GM12878 (cell line): ENCODE data around the gene SUGCT. TPM values are rescaled to one million over a fixed set of nuclear protein-coding genes. Genes with fewer than 3 reads are reported as not detected.

ENCODE experiments used
- ATAC-seq: fragments of 200-7000 bp; cut with Tn5 transposase; 3 replicates; pipeline ENCODE4 v1.9.1; 2020; ENCODE audit warnings: mild to moderate bottlenecking, moderate library complexity
- BruUV-seq: library from RNA; stranded (reverse); fragments of 400-500 nt; replicated peaks from 2 replicates; lab custom pipeline; 2021; lab: Mats Ljungman, UMichigan
- CTCF ChIA-PET: fragments of 300-600 bp; sonication (Branson Sonifier 250); formaldehyde crosslinking; extraction: SDS; loops from one replicate; lab custom pipeline; 2021; ENCODE audit warnings: inconsistent platforms; lab: Yijun Ruan, JAX
- POLR2A ChIA-PET: fragments of 350-600 bp; formaldehyde crosslinking; extraction: SDS; loops from one replicate; lab custom pipeline; 2021; ENCODE audit warnings: inconsistent platforms; lab: Charles Lee
- RAD21 ChIA-PET: fragments of 300-600 bp; sonication (Branson Sonifier 250); formaldehyde crosslinking; loops from one replicate; lab custom pipeline; 2023; ENCODE audit warnings: antibody characterized with exemption; ENCODE audit not compliant: unreplicated experiment; lab: Charles Lee
- SMC1A ChIA-PET: fragments of 300-600 bp; sonication (Branson Sonifier 250); formaldehyde crosslinking; loops from one replicate; lab custom pipeline; 2023; ENCODE audit not compliant: unreplicated experiment, uncharacterized antibody; lab: Charles Lee
- DNase-seq: peaks from one replicate; pipeline ENCODE4 v3.0.0-alpha.2; 2011; ENCODE audit warnings: low read depth, low spot score
- FAIRE-seq: peaks from 3 replicates; lab custom pipeline; 2011; peaks lifted over from hg19 to GRCh38; lab: Jason Lieb, UNC
- H2AFZ ChIP-seq: 2 replicates; pipeline ENCODE4 v1.6.0; 2011; ENCODE audit warnings: low read depth, low read length, control low read depth; ENCODE audit not compliant: control insufficient read depth
- H3K27ac ChIP-seq: 2 replicates; pipeline ENCODE4 v1.5.1; 2011; ENCODE audit warnings: control low read depth; ENCODE audit not compliant: control insufficient read depth, insufficient read depth
- H3K27me3 ChIP-seq, 2 experiments: replicated peaks in 1 of 2; 2 replicates each; pipeline versions ENCODE4 v1.6.0 to v1.6.1; 2011; ENCODE audit warnings: low read length in 1 of 2; ENCODE audit not compliant: control insufficient read depth in 2 of 2, insufficient read depth in 2 of 2
- H3K36me3 ChIP-seq, 2 experiments: 2 replicates each; pipeline ENCODE4 v1.5.1; 2011; ENCODE audit warnings: low read length in 1 of 2; ENCODE audit not compliant: control insufficient read depth in 2 of 2, insufficient read depth in 2 of 2
- H3K4me1 ChIP-seq: 2 replicates; pipeline ENCODE4 v1.6.1; 2011; ENCODE audit warnings: mild to moderate bottlenecking, low read length, moderate library complexity, mixed read lengths; ENCODE audit not compliant: control insufficient read depth, insufficient read depth
- H3K4me2 ChIP-seq: 2 replicates; pipeline ENCODE4 v1.6.0; 2011; ENCODE audit warnings: control low read depth; ENCODE audit not compliant: control insufficient read depth, insufficient read depth
- H3K4me3 ChIP-seq: fragments of 200-600 bp; sonication (generic); 2 replicates; pipeline ENCODE4 v1.5.1; 2016
- H3K79me2 ChIP-seq: 2 replicates; pipeline ENCODE4 v1.6.0; 2011; ENCODE audit warnings: low read length; ENCODE audit not compliant: control insufficient read depth, insufficient read depth
- H3K9ac ChIP-seq: 2 replicates; pipeline ENCODE4 v1.8.0; 2011; ENCODE audit warnings: low read length, control low read depth, mixed read lengths; ENCODE audit not compliant: control insufficient read depth, insufficient read depth
- H3K9me3 ChIP-seq: replicated peaks from 3 replicates; pipeline ENCODE4 v1.5.1; 2011; ENCODE audit warnings: mild to moderate bottlenecking, low read length; ENCODE audit not compliant: control insufficient read depth, insufficient read depth
- H4K20me1 ChIP-seq: 2 replicates; pipeline ENCODE4 v1.6.0; 2011; ENCODE audit not compliant: control insufficient read depth, insufficient read depth
- ATF7 ChIP-seq: fragments of 450-650 bp; IDR thresholded peaks from 2 replicates; pipeline ENCODE4 v1.6.1; 2016; ENCODE audit warnings: low read depth, mild to moderate bottlenecking
- BMI1 ChIP-seq: fragments of 450-650 bp; IDR thresholded peaks from 2 replicates; pipeline ENCODE4 v1.6.1; 2016; ENCODE audit warnings: mild to moderate bottlenecking, moderate library complexity, borderline replicate concordance
- CEBPZ ChIP-seq: fragments of 150-350 bp; IDR thresholded peaks from 2 replicates; pipeline ENCODE4 v1.6.1; 2016; ENCODE audit warnings: low read depth, low read length
- FOS ChIP-seq: IDR thresholded peaks from 3 replicates; pipeline ENCODE4 v1.6.1; 2011; ENCODE audit warnings: borderline replicate concordance; ENCODE audit not compliant: insufficient read length; ENCODE audit errors: extremely low read depth
- HDGF ChIP-seq: fragments of 450-650 bp; IDR thresholded peaks from 2 replicates; pipeline ENCODE4 v1.6.1; 2016; ENCODE audit warnings: antibody characterized with exemption
- IKZF2 ChIP-seq, 2 experiments: fragments of 450-650 bp; IDR thresholded peaks; 2 replicates each; pipeline ENCODE4 v1.6.1; 2017; ENCODE audit warnings: mild to moderate bottlenecking in 2 of 2, moderate library complexity in 2 of 2
- IRF3 ChIP-seq: fragments of 450-650 bp; IDR thresholded peaks from 2 replicates; pipeline ENCODE4 v1.6.1; 2014; ENCODE audit warnings: mild to moderate bottlenecking
- IRF4 ChIP-seq: IDR thresholded peaks from 2 replicates; pipeline ENCODE4 v1.6.1; 2011; ENCODE audit warnings: low read depth, low read length
- NFIC ChIP-seq: IDR thresholded peaks from 2 replicates; pipeline ENCODE4 v1.6.1; 2012; ENCODE audit warnings: low read depth, mild to moderate bottlenecking, inconsistent platforms, low read length, moderate library complexity
- NR2C2 ChIP-seq: IDR thresholded peaks from 2 replicates; pipeline ENCODE4 v1.6.1; 2011; ENCODE audit warnings: borderline replicate concordance, low read depth; ENCODE audit not compliant: control insufficient read depth, insufficient read length
- RAD21 ChIP-seq: IDR thresholded peaks from 2 replicates; pipeline ENCODE4 v1.6.1; 2011; ENCODE audit warnings: mild to moderate bottlenecking, low read depth, low read length, moderate library complexity; ENCODE audit not compliant: insufficient read depth
- RUNX3 ChIP-seq: IDR thresholded peaks from 2 replicates; pipeline ENCODE4 v1.6.1; 2012; ENCODE audit warnings: low read length, inconsistent platforms
- SMC3 ChIP-seq: IDR thresholded peaks from 2 replicates; pipeline ENCODE4 v1.6.1; 2011; ENCODE audit warnings: low read length, improper control_type of control experiment, borderline replicate concordance
- SP1 ChIP-seq: IDR thresholded peaks from one replicate; pipeline ENCODE4 v1.6.1; 2011; ENCODE audit warnings: low read depth, low read length
- SUPT20H ChIP-seq: IDR thresholded peaks from 2 replicates; pipeline ENCODE4 v1.6.1; 2011; ENCODE audit warnings: low read depth, mild to moderate bottlenecking, low read length, moderate library complexity, borderline replicate concordance; ENCODE audit not compliant: control insufficient read depth
- ZNF274 ChIP-seq: IDR thresholded peaks from one replicate; pipeline ENCODE4 v1.8.0; 2011; ENCODE audit not compliant: insufficient read length, insufficient read depth
- WGBS: methylation state at CpG from one replicate; pipeline ENCODE4 v1.1.6; 2016; ENCODE audit warnings: low lambda C conversion rate; ENCODE audit not compliant: insufficient replicate concordance, insufficient coverage; ENCODE audit errors: missing lambda C conversion rate; 5-methylcytosine and 5-hydroxymethylcytosine counted together
- in situ Hi-C: fragments of 300-500 bp; cut with MboI; formaldehyde crosslinking; loops from 9 replicates; pipeline ENCODE4 v1.14.3; 2018; ENCODE audit warnings: mixed read lengths
- intact Hi-C: fragments of 100-400 bp; cut with micrococcal nuclease; formaldehyde crosslinking; loops from one replicate; pipeline ENCODE4 v1.14.2; 2022; ENCODE audit not compliant: unreplicated experiment
- polyA plus RNA-seq, 11 experiments: library from polyadenylated mRNA; depleted of rRNA in 4 of 11; unstranded in 6 of 11; stranded (reverse) in 5 of 11; fragments of >200 nt; fragmentation: Nextera tagmentation in 4 of 11; fragmentation: Illumina TruSeq in 1 of 11; extraction: Ambion mirVana in 4 of 11; extraction: Trizol in 1 of 11; gene quantifications; 1 replicate in 1 of 11; 2 replicates in 10 of 11; pipeline versions ENCODE4 v1.2.1 to v1.2.3, GENCODE V29; 2011 to 2016; ENCODE audit warnings: inconsistent platforms in 2 of 11, missing spikeins in 2 of 11, low read depth in 1 of 11
- total RNA-seq, 4 experiments: library from RNA; depleted of rRNA in 3 of 4; stranded (reverse); fragments of >200 nt in 3 of 4; fragmentation: Illumina TruSeq in 1 of 4; extraction: Trizol in 1 of 4; gene quantifications; 2 replicates each; pipeline versions ENCODE4 v1.2.1 to v1.2.3, GENCODE V29; 2013 to 2021

The SUGCT gene
- total and polyA plus RNA-seq, 10 of the 15 experiments (the other 5 are each of a cell fraction or from before 2014, with no cell fraction given) = 0.08 to 1.2 (median 0.67) TPM; not detected in 1

- BruUV-seq = no TSS peak
- ChIA-PET RAD21 (no interaction called here), SMC1A (no interaction called here), POLR2A (no interaction called here), CTCF (interaction anchor here (0.7 kb wide), 1 partner anchor 40 kb away, joined by 3 read pairs; no protein-coding TSS in a partner anchor)
- no peak for DNase-seq
- no peaks in the 10 kb centered on the region for H4K20me1 ChIP-seq
- in situ Hi-C loops (no loop called here), intact Hi-C loops (no loop called here)
- no peaks in the 10 kb centered on the region for H3K79me2 ChIP-seq
- no peaks in the 10 kb centered on the region for H3K36me3 ChIP-seq
- H3K4me3 ChIP-seq = no peak overlapping the region
- no peak overlapping the region for H3K4me2 ChIP-seq
- no peak overlapping the region for H3K9ac ChIP-seq
- H3K27ac ChIP-seq = no peak overlapping the region
- H3K27me3 ChIP-seq = no peaks in the 10 kb centered on the region
- no peak for TF ChIP-seq ZNF274
- no peak for TF ChIP-seq HDGF
- TF ChIP-seq SUPT20H = no peak
- TF ChIP-seq IRF4 = no peak
- no peak for TF ChIP-seq NFIC
- TF ChIP-seq ATF7 = no peak
- no peak for TF ChIP-seq RAD21
- TF ChIP-seq BMI1 = no peak
- TF ChIP-seq IKZF2 (IDR thresholded peaks at IDR 0.05) = no peak
- TF ChIP-seq IRF3 = no peak
- TF ChIP-seq RUNX3 = no peak
- no peak for TF ChIP-seq FOS
- TF ChIP-seq NR2C2 = no peak
- no peak for TF ChIP-seq CEBPZ
- TF ChIP-seq SMC3 = no peak
- TF ChIP-seq SP1 = no peak
- H2AFZ ChIP-seq = no peak overlapping the region
- no peaks in the 10 kb centered on the region for H3K9me3 ChIP-seq
- no peaks in the 10 kb centered on the region for H3K4me1 ChIP-seq
- 32% methylated on average over 5 of the region's 5 CpGs for WGBS
- FAIRE-seq = no peak
- ATAC-seq = no peak
These were observed 323.1 kb downstream of the SUGCT start for GRCh38 chr7:40457776-40458480.
